GM21360 (cell line): Measurements from ENCODE around the gene KRT36.

Experiments
- ATAC-seq: cut with Tn5 transposase; IDR thresholded peaks from one replicate; pipeline ENCODE4 v1.9.1; 2021; ENCODE audit warnings: mild to moderate bottlenecking, moderate library complexity; ENCODE audit not compliant: unreplicated experiment

KRT36 gene

GRCh38 chr17:41444186-41444585 is 45.5 kb downstream of the KRT36 start:
- no peak for ATAC-seq

GRCh38 chr17:41442739-41443138 is 47.0 kb downstream of the KRT36 start:
- no peak for ATAC-seq

GRCh38 chr17:41440531-41441033 is 49.1 kb downstream of the KRT36 start, which contains the start of gene KRT38:
Gene KRT38 (minus strand): TSS chr17:41440983. CDS start chr17:41440921, 62 bp downstream.
- ATAC-seq: no peak

- ATAC-seq: no peak
Observed at GRCh38 chr17:41439375-41439774, 50.3 kb downstream of the KRT36 start.

- ATAC-seq: no peak
Observed at GRCh38 chr17:41437769-41438168, 51.9 kb downstream of the KRT36 start.

GRCh38 chr17:41437254-41437653 is 52.5 kb downstream of the KRT36 start:
- no peak for ATAC-seq
